Renal pelvis (tissue), 4 donors: ENCODE results near the gene CELF5. TPM values are rescaled to one million over a fixed set of nuclear protein-coding genes. Genes with fewer than 3 reads are reported as not detected.

ENCODE experiments used
- DNase-seq: peaks from one replicate; pipeline ENCODE4 v3.0.0-alpha.2; 2013
- polyA plus RNA-seq, 3 donors: library from polyadenylated mRNA; unstranded; fragments of 120-200 nt; gene quantifications; one replicate each; pipeline ENCODE4 v1.2.1, GENCODE V29; 2013; ENCODE audit not compliant: insufficient read length in 3 of 3

CELF5 gene
- polyA plus RNA-seq, 3 donors = 1.1 to 1.3 (median 1.1) TPM

DNA sequence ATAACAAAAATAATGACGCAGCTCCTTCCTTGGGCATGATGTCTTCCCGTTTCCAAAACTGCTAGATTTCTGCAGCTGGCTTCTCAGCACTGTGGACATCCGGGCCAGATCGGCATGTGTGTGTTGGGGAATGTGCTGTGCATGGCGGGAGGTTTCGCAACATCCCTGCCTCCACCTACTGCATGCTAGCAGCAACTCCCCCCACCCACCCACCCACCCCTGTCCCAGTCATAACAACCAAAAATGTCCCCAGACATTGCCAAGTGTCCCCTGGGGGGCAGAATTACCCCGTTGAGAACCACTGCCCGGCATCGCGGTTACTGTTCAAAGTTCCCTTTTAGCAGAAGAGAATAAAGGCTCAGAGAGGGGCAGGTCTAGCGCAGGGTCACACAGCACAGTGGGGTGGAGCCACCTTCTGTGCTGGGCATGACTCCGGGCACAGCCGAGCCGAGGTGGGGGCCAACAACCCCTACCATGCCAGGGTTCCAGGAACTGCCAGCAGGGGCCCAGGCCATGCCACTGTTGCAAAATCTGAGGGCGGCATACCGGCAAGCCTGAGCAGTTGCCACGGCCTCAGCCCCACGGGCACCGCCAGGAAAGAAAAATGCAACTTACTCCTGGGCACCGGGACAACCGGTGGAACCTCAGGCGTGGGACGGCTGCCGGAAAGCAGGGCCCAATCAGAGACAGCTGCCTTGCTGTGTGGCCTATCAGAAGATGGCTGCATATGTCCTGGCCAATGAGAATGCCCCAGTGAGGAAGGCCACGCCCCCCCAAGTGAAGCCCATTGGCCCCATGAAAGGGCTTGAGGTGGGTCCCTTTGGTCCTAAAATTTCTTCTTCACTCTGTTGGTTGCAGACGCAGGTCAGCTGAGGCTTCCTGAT lies 119.4 kb downstream of the CELF5 start:
- DNase-seq = no peak

DNA sequence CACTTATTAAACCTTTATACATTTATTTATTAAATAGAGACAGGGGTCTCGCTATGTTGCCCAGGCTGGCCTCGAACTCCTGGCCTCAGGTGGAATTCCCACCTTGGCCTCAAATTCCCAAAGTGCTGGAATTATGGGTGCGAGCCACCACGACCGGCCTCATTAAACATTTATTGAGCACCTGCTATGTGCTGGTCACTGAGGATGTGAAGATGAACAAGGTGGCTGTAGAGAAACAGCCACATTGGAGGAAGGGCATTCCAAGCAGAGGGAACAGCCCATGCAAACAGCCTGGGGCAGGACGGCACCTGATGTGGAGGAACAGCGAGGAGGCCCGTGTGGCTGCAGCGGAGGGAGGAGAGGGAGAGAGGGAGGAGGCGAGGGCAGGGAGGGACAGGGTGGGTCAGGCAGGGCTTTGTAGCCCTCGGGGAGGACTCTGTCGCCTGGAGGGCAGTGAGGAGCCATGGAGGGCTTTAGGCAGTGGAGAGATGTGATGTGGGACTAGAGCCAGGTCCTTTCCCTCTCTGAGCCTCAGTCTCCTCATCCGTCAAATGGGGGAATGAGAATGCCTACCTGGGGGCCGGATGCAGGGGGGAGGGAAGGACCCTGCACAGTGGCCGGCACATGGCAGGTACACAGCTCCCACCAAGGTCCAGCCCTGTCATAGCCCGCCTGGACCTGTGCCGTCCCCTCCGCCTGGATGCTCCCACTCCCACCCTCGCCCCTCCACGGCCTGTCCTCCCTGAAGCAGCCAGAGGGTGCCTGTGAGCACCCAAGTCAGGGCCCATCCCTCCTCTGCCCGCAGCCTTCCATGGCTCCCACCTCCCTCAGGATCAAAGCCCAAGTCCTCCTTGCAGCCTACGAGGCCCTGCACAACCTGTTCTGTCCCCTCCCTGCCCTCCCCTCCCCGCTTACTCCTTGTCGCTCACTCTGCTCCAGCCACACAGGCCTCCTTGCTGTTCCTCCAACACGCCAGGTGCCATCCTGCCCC lies 120.4 kb downstream of the CELF5 start:
- no peak for DNase-seq

DNA sequence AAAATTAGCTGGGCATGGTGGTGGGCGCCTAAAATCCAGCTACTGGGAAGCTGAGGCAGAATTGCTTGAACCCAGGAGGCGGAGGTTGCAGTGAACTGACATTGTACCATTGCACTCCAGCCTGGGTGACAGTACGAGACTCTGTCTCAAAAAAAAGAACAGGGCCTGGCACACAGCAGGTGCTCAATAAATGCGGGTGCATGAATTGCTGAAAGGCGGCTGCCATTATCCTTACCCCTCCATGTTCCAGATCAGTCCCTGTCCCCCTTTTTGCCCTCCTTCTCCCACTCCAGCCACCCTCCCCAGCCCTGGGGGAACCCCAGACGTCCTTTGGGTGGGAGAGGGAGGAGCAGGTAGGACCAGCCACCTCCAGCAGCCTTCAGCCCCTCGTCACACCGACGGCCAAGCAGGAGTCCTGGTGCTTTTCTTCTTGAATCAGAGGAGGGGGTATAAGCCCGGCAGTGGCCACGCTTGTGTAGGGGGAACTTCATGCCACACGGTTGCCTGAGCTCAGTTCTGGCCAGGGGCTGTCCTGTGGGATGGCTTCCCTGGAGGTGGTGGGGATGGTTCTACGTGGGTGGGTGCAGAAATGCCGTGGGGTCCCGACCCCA lies 121.5 kb downstream of the CELF5 start:
- no peak for DNase-seq

Other genes starting within 250 kb of the CELF5 start
- 10 to 100 TPM in 1 of 3 donors, 1 to 10 TPM in 2; 8.0 to 13.7 (median 8.4) TPM for gene TLE6, start 247.1 kb upstream of the CELF5 start, polyA plus RNA-seq
- 10 to 100 TPM; 42.6 to 48.7 (median 43.2) TPM for gene TLE2, start 195.4 kb upstream of the CELF5 start, polyA plus RNA-seq
- 100 to 1,000 TPM; 393 to 476 (median 425) TPM for gene TLE5, start 162.2 kb upstream of the CELF5 start, polyA plus RNA-seq
- 10 to 100 TPM; 57.6 to 68.1 (median 65.6) TPM for gene GNA11, start 130.3 kb upstream of the CELF5 start, polyA plus RNA-seq
- 1 to 10 TPM in 2 of 3 donors, under 1 TPM in 1; 0.99 to 1.4 (median 1.0) TPM for gene GNA15, start 88.6 kb upstream of the CELF5 start, polyA plus RNA-seq
- under 1 TPM; 0.43 to 0.51 (median 0.43) TPM for gene S1PR4, start 45.9 kb upstream of the CELF5 start, polyA plus RNA-seq
- 10 to 100 TPM; 42.7 to 57.7 (median 44.0) TPM for gene NCLN, start 38.7 kb upstream of the CELF5 start, polyA plus RNA-seq
- 10 to 100 TPM; 25.2 to 26.2 (median 26.2) TPM for gene NFIC, start 141.9 kb downstream of the CELF5 start, polyA plus RNA-seq